GM21515 (cell line): ENCODE measurements around the gene POLR1C.
"Not testable (repeated sequence)": the region's sequence is repeated elsewhere in the genome, so short reads cannot be mapped to it uniquely, and the experiment has no call there.

Experiments used
- ATAC-seq: cut with Tn5 transposase; IDR thresholded peaks from one replicate; pipeline ENCODE4 v1.9.1; 2021; ENCODE audit not compliant: unreplicated experiment

The POLR1C gene

GRCh38 chr6:43547222-43547621 lies 30.3 kb downstream of the POLR1C start:
- ATAC-seq, result no peak

GRCh38 chr6:43557620-43558019 lies 40.7 kb downstream of the POLR1C start:
- ATAC-seq, result not testable (repeated sequence)

GRCh38 chr6:43559328-43559727 lies 42.4 kb downstream of the POLR1C start:
- no peak for ATAC-seq

GRCh38 chr6:43570876-43571441 lies 54.1 kb downstream of the POLR1C start:
- no peak for ATAC-seq
